Measurements from ENCODE around the gene CCDC7. TPM values are rescaled to one million over a fixed set of nuclear protein-coding genes. Genes with fewer than 3 reads are reported as not detected.
"Not testable (repeated sequence)": the region's sequence is repeated elsewhere in the genome, so short reads cannot be mapped to it uniquely, and the experiment has no call there.

Gene CCDC7
- total RNA-seq = 10 to 100 TPM in 1 of 6 experiments, 1 to 10 TPM in 5; 4.1 to 12.4 (median 6.0) TPM
- long read RNA-seq = 0 reads

GRCh38 chr10:32445740-32446535 lies at the start of gene CCDC7:
TSS of gene CCDC7 (plus strand) at chr10:32446140. CDS start at chr10:32451643, 5,503 bp downstream.
- under 1% methylated on average over 28 of the region's 53 CpGs for WGBS (ENCODE audit: insufficient coverage, low coverage, low lambda C conversion rate, missing lambda C conversion rate)
- peak; percentile 75 for TF ChIP-seq POLR2A (IDR thresholded peaks at IDR 0.05)
- TF ChIP-seq, protein P1, sequence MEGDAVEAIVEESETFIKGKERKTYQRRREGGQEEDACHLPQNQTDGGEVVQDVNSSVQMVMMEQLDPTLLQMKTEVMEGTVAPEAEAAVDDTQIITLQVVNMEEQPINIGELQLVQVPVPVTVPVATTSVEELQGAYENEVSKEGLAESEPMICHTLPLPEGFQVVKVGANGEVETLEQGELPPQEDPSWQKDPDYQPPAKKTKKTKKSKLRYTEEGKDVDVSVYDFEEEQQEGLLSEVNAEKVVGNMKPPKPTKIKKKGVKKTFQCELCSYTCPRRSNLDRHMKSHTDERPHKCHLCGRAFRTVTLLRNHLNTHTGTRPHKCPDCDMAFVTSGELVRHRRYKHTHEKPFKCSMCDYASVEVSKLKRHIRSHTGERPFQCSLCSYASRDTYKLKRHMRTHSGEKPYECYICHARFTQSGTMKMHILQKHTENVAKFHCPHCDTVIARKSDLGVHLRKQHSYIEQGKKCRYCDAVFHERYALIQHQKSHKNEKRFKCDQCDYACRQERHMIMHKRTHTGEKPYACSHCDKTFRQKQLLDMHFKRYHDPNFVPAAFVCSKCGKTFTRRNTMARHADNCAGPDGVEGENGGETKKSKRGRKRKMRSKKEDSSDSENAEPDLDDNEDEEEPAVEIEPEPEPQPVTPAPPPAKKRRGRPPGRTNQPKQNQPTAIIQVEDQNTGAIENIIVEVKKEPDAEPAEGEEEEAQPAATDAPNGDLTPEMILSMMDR (IDR thresholded peaks at IDR 0.05) = peak; percentile 30 to 59 (median 50)
- ATAC-seq (peak; percentile 96 to 98 (median 98)), DNase-seq (peak; percentile 83 to 86 (median 86))
- Histone ChIP-seq H3K4me1 (no peaks in the 10 kb centered on the region), H3K9me3 (no peaks in the 10 kb centered on the region), H3K36me3 (no peaks in the 10 kb centered on the region), H3K4me3 (peak within 1 kb of the TSS; percentile 36 to 77 (median 61)), H3K27me3 (no peaks in the 10 kb centered on the region), H3K27ac (peak within 1 kb of the TSS; percentile 75 to 92 (median 84))
- intact Hi-C loops (cut with DNase I) = no loop called here

DNA sequence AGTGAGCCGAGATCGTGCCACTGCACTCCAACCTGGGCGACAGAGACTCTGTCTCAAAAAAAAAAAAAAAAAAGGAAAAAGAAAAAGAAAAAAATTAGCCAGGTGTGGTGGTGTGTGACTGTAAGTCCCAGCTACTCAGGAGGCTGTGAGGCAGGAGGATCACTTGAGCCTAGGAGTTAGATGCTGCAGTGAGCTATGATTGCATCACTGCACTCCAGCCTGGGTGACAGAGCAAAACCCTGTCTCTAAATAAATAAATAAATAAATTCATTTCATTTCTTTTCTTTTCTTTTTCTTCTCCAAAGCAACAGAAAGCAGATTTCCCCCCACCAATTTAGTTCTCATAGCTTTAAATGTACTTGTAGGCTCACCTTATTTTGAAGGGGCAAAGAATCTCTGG lies 48.8 kb upstream of the CCDC7 start:
- DNase-seq; ATAC-seq; H3K36me3 ChIP-seq; H3K4me3 ChIP-seq; H3K27ac ChIP-seq; H3K9me3 ChIP-seq; intact Hi-C loops (cut with DNase I); H3K4me1 ChIP-seq; H3K27me3 ChIP-seq: not testable (repeated sequence)
- WGBS (ENCODE audit: insufficient coverage, low coverage, low lambda C conversion rate, missing lambda C conversion rate) = no CpG with 5 or more reads among the region's 3 CpGs

DNA sequence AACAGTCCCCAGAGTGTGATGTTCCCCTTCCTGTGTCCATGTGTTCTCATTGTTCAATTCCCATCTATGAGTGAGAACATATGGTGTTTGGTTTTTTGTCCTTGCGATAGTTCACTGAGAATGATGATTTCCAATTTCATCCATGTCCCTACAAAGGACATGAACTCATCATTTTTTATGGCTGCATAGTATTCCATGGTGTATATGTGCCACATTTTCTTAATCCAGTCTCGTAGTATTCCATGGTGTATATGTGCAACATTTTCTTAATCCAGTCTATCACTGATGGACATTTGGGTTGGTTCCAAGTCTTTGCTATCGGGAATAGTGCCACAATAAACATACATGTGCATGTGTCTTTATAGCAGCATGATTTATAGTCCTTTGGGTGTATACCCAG lies 46.2 kb upstream of the CCDC7 start:
- ATAC-seq; H3K9me3 ChIP-seq; H3K27me3 ChIP-seq; H3K27ac ChIP-seq; intact Hi-C loops (cut with DNase I); H3K36me3 ChIP-seq; DNase-seq; H3K4me3 ChIP-seq; H3K4me1 ChIP-seq: not testable (repeated sequence)
- 83% methylated on average over 2 of the region's 3 CpGs for WGBS (ENCODE audit: insufficient coverage, low coverage, low lambda C conversion rate, missing lambda C conversion rate)

- Histone ChIP-seq H3K4me1 (no peaks in the 10 kb centered on the region), H3K4me3 (no peak overlapping the region), H3K36me3 (no peaks in the 10 kb centered on the region), H3K27ac (no peak overlapping the region), H3K27me3 (no peaks in the 10 kb centered on the region), H3K9me3 (no peaks in the 10 kb centered on the region)
- TF ChIP-seq, protein P1 (IDR thresholded peaks at IDR 0.05) = no peak
- TF ChIP-seq POLR2A (IDR thresholded peaks at IDR 0.05) = no peak
- intact Hi-C loops (cut with DNase I) = no loop called here
- no peak for DNase-seq
- ATAC-seq = no peak
Observed at GRCh38 chr10:32400961-32401360, 45.0 kb upstream of the CCDC7 start.

DNA sequence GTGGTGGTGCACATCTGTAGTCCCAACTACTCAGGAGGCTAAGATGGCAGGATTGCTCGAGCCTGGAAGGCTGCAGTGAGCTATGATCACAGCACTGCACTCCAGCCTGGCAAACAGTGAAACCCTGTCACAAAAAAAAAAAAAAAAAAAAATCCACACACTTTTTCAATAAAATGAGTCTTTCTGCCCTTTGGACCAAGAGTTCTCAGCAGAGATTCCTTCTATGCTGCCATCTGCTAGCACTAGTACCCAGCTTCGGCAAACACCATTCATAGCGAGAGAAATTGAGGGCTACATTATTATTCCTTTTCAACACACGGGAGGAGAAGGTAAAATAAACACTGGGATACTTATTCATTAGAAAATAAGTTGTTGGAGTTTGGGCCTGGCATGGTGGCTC lies 43.4 kb upstream of the CCDC7 start:
- Histone ChIP-seq H3K27ac (no peak overlapping the region), H3K4me1 (no peaks in the 10 kb centered on the region), H3K27me3 (no peaks in the 10 kb centered on the region), H3K4me3 (no peak overlapping the region), H3K9me3 (no peaks in the 10 kb centered on the region), H3K36me3 (no peaks in the 10 kb centered on the region)
- ATAC-seq (no peak), DNase-seq (no peak)
- TF ChIP-seq POLR2A (IDR thresholded peaks at IDR 0.05) = no peak
- TF ChIP-seq, protein P1 (IDR thresholded peaks at IDR 0.05) = no peak
- intact Hi-C loops (cut with DNase I) = no loop called here
- WGBS (ENCODE audit: insufficient coverage, low coverage, low lambda C conversion rate, missing lambda C conversion rate) = 79% methylated on average over 4 of the region's 4 CpGs

Measured in right lobe of liver (tissue), 6 donors.